Sigmoid colon (tissue), 7 donors: Measurements from ENCODE around the gene CLDN19. TPM values are rescaled to one million over a fixed set of nuclear protein-coding genes. Genes with fewer than 3 reads are reported as not detected.

Experiments used
- DNase-seq: peaks from one replicate; pipeline ENCODE4 v3.0.0-alpha.2; 2019
- H3K27ac ChIP-seq, 4 donors: fragments of 200-600 bp; sonication (generic); one replicate each; pipeline ENCODE4 v1.5.1; 2016 to 2019; ENCODE audit warnings: mild to moderate bottlenecking in 1 of 4
- H3K27me3 ChIP-seq, 3 donors: fragments of 200-600 bp; sonication (generic); one replicate each; pipeline ENCODE4 v1.5.1; 2019; ENCODE audit warnings: mild to moderate bottlenecking in 1 of 3
- H3K36me3 ChIP-seq, 4 donors: fragments of 200-600 bp; sonication (generic); one replicate each; pipeline ENCODE4 v1.5.1; 2016 to 2019
- H3K4me1 ChIP-seq, 4 donors: fragments of 200-600 bp; sonication (generic); one replicate each; pipeline ENCODE4 v1.5.1; 2017 to 2019
- H3K4me3 ChIP-seq, 4 donors: fragments of 200-600 bp; sonication (generic); one replicate each; pipeline ENCODE4 v1.5.1; 2017 to 2019; ENCODE audit warnings: mild to moderate bottlenecking in 2 of 4, moderate library complexity in 1 of 4
- H3K9me3 ChIP-seq, 4 donors: fragments of 200-600 bp in 3 of 4; sonication (generic) in 3 of 4; one replicate each; pipeline versions ENCODE4 v1.5.1 to v1.6.1; 2013 to 2019
- CTCF ChIP-seq, 4 experiments: fragments of 450-650 bp in 3 of 4; fragments of 200-600 bp in 1 of 4; IDR thresholded peaks; one replicate each; pipeline ENCODE4 v1.5.1; 2016 to 2019; ENCODE audit warnings: antibody characterized with exemption in 4 of 4, mild to moderate bottlenecking in 3 of 4, moderate library complexity in 2 of 4
- EP300 ChIP-seq, 4 donors: sonication (generic); formaldehyde crosslinking; IDR thresholded peaks; one replicate each; pipeline ENCODE4 v1.6.1; 2017; ENCODE audit warnings: antibody characterized with exemption in 4 of 4
- POLR2A ChIP-seq, 2 donors: fragments of 450-650 bp; IDR thresholded peaks; one replicate each; pipeline ENCODE4 v1.6.1; 2016; ENCODE audit warnings: antibody characterized with exemption in 2 of 2, mild to moderate bottlenecking in 2 of 2, moderate library complexity in 2 of 2
- POLR2AphosphoS5 ChIP-seq, 4 donors: sonication (generic); formaldehyde crosslinking; IDR thresholded peaks; one replicate each; pipeline ENCODE4 v1.6.1; 2017; ENCODE audit warnings: antibody characterized with exemption in 4 of 4
- WGBS, 2 donors: extraction: QIAGEN DNeasy Blood & Tissue Kit; methylation state at CpG; one replicate each; pipeline ENCODE4 v1.1.7; 2013; 5-methylcytosine and 5-hydroxymethylcytosine counted together
- intact Hi-C: fragments of 100-400 bp; cut with DNase I; formaldehyde crosslinking; loops from one replicate; pipeline ENCODE4 v1.15.1; 2023
- polyA plus RNA-seq, 3 donors: library from polyadenylated mRNA; stranded (reverse); fragments of 200-250 nt; gene quantifications; one replicate each; pipeline ENCODE4 v1.2.3, GENCODE V29; 2013
- total RNA-seq, 4 donors: library from RNA; depleted of rRNA; stranded (reverse); fragments of >200 nt; gene quantifications; one replicate each; pipeline ENCODE4 v1.1.0, GENCODE V29; 2016
- donor health status: healthy with polysubstance abuse.
- donor health status: Bipolar disorder and iron deficiency.
- donor health status: healthy.

Gene CLDN19
- total and polyA plus RNA-seq, 7 donors, result 0.03 TPM; not detected in 6

- no peak overlapping the region for H3K4me3 ChIP-seq
- H3K9me3 ChIP-seq, result no peaks in the 10 kb centered on the region
- H3K27me3 ChIP-seq, result no peaks in the 10 kb centered on the region
- no peak for TF ChIP-seq CTCF (IDR thresholded peaks at IDR 0.05)
- WGBS, 2 donors, result 61 to 63% methylated on average over 5 of the region's 5 CpGs
- peaks cover 18 to 46% (median 22%) of the 10 kb centered on the region in 4 donors for H3K36me3 ChIP-seq
- intact Hi-C loops, result loop anchor here (10.0 kb wide), 1 partner anchor 427 kb away; the partner anchor contains the start of gene FOXJ3
- peaks cover 0 to 24% (median 19%) of the 10 kb centered on the region in 4 donors for H3K4me1 ChIP-seq
- no peak for DNase-seq
- no peak overlapping the region for H3K27ac ChIP-seq
These were observed 22.2 kb upstream of the CLDN19 start for GRCh38 chr1:42762269-42762668.

DNA sequence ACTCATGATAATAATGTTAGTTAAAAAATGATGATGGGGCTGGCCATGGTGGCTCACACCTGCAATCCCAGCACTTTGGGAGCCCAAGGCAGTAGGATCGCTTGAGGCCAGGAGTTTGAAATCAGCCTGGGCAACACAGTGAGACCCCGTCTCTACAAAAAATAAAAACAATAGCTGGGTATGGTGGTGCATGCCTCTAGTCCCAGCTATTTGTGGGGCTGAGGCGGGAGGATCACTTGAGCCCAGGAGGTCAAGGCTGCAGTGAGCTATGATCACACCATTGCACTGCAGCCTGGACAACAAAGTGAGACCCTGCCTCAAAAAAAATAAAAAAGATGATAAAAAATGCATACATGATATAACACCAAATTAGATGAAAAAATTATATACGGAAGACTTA is 21.5 kb upstream of the CLDN19 start:
- H3K27ac ChIP-seq, result no peak overlapping the region
- H3K36me3 ChIP-seq, result peaks cover 20 to 53% (median 25%) of the 10 kb centered on the region in 4 donors
- 96 to 97% methylated on average over 4 of the region's 4 CpGs for WGBS, 2 donors
- H3K4me3 ChIP-seq, result no peak overlapping the region
- TF ChIP-seq POLR2A (IDR thresholded peaks at IDR 0.05) (no peak), CTCF (IDR thresholded peaks at IDR 0.05) (no peak), POLR2AphosphoS5 (IDR thresholded peaks at IDR 0.05) (no peak), EP300 (IDR thresholded peaks at IDR 0.05) (no peak)
- peaks cover 0 to 24% (median 19%) of the 10 kb centered on the region in 4 donors for H3K4me1 ChIP-seq
- no peaks in the 10 kb centered on the region for H3K27me3 ChIP-seq
- DNase-seq, result no peak
- intact Hi-C loops, result loop anchor here (10.0 kb wide), 1 partner anchor 427 kb away; the partner anchor contains the start of gene FOXJ3
- H3K9me3 ChIP-seq, result no peaks in the 10 kb centered on the region

DNA sequence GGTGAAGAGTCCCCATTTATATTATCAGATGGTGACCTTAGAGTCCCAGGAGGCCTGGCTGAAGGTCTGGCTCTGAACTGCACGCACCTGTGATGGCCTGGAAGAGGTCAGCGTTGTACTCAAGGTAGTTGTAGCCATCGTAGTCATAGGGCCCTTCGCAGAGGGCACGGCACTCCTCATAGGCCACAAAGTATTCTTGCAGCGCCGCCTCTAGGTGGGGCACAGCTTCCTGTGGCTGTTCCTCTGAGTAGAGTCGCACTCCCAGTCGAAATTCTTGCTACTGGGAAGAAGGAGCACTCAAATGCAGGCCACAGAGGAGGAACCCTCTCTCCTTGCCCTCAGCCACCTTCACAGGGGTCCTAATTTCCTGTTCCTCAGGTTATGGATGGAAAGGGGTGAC is 19.1 kb upstream of the CLDN19 start:
- Histone ChIP-seq H3K27me3 (no peaks in the 10 kb centered on the region), H3K27ac (no peak overlapping the region), H3K4me1 (peaks cover 0 to 3% (median 2%) of the 10 kb centered on the region in 4 donors), H3K4me3 (no peak overlapping the region), H3K9me3 (no peaks in the 10 kb centered on the region), H3K36me3 (peaks cover 20 to 78% (median 50%) of the 10 kb centered on the region in 4 donors)
- intact Hi-C loops, result no loop called here
- TF ChIP-seq CTCF (IDR thresholded peaks at IDR 0.05), result no peak
- no peak for TF ChIP-seq EP300 (IDR thresholded peaks at IDR 0.05)
- no peak for TF ChIP-seq POLR2AphosphoS5 (IDR thresholded peaks at IDR 0.05)
- no peak for TF ChIP-seq POLR2A (IDR thresholded peaks at IDR 0.05)
- WGBS, 2 donors, result 75 to 92% methylated on average over 9 of the region's 9 CpGs
- DNase-seq, result no peak

- intact Hi-C loops, result no loop called here
- DNase-seq, result no peak
- Histone ChIP-seq H3K27ac (no peak overlapping the region), H3K4me3 (no peak overlapping the region), H3K36me3 (peaks cover 20 to 83% (median 54%) of the 10 kb centered on the region in 4 donors), H3K9me3 (no peaks in the 10 kb centered on the region), H3K4me1 (no peaks in the 10 kb centered on the region), H3K27me3 (no peaks in the 10 kb centered on the region)
- TF ChIP-seq POLR2AphosphoS5 (IDR thresholded peaks at IDR 0.05) (no peak), POLR2A (IDR thresholded peaks at IDR 0.05) (no peak), EP300 (IDR thresholded peaks at IDR 0.05) (no peak), CTCF (IDR thresholded peaks at IDR 0.05) (no peak)
- WGBS, 2 donors, result 16 to 36% methylated on average over 3 of the region's 3 CpGs
These were observed 18.6 kb upstream of the CLDN19 start for GRCh38 chr1:42758641-42759040.

GRCh38 chr1:42757892-42758275 is 17.8 kb upstream of the CLDN19 start:
- Histone ChIP-seq H3K27me3 (no peaks in the 10 kb centered on the region), H3K9me3 (no peaks in the 10 kb centered on the region), H3K4me1 (no peaks in the 10 kb centered on the region), H3K4me3 (no peak overlapping the region), H3K27ac (no peak overlapping the region), H3K36me3 (peaks cover 20 to 90% (median 58%) of the 10 kb centered on the region in 4 donors)
- TF ChIP-seq POLR2AphosphoS5 (IDR thresholded peaks at IDR 0.05) (no peak), CTCF (IDR thresholded peaks at IDR 0.05) (no peak), EP300 (IDR thresholded peaks at IDR 0.05) (no peak), POLR2A (IDR thresholded peaks at IDR 0.05) (no peak)
- intact Hi-C loops, result no loop called here
- no peak for DNase-seq
